Measurements from ENCODE around the gene PXDC1. TPM values are rescaled to one million over a fixed set of nuclear protein-coding genes. Genes with fewer than 3 reads are reported as not detected.

Gene PXDC1
- total RNA-seq, 1 experiment from 2014 or later: 6.3 TPM

GRCh38 chr6:3746119-3746691 lies 5.3 kb downstream of the PXDC1 start:
- Histone ChIP-seq H3K27ac (ENCODE audit: low read depth, low read length) (no peak overlapping the region), H3K9me3 (ENCODE audit: control insufficient read depth in 1 of 2, insufficient read depth in 1 of 2, low read depth in 1 of 2, low read length in 2 of 2) (no peaks in the 10 kb centered on the region), H3K9ac (ENCODE audit: low read length) (no peak overlapping the region), H3K27me3 (ENCODE audit: insufficient read depth, low read length) (no peaks in the 10 kb centered on the region), H3K4me2 (ENCODE audit: low read length) (no peak overlapping the region), H3K4me3 (replicated peaks in 1 of 2; ENCODE audit: low read depth in 1 of 2, low read length in 2 of 2) (no peak overlapping the region), H3K9me2 (ENCODE audit: insufficient read depth) (no peaks in the 10 kb centered on the region), H3K36me3 (ENCODE audit: control insufficient read depth in 1 of 2, insufficient read depth in 2 of 2, low read length in 2 of 2) (no peaks in the 10 kb centered on the region), H3K4me1 (ENCODE audit: control insufficient read depth in 1 of 2, insufficient read depth in 2 of 2, low read length in 2 of 2) (peaks cover 9 to 46% of the 10 kb centered on the region in 2 experiments; a peak in 3 of 4 replicates), H2AFZ (ENCODE audit: low read depth, low read length, poor library complexity, severe bottlenecking) (no peak overlapping the region), H3K79me2 (ENCODE audit: insufficient read depth, low read length) (peaks cover 11% of the 10 kb centered on the region; the same call in 1 of the 2 replicates), H4K20me1 (ENCODE audit: insufficient read depth) (no peaks in the 10 kb centered on the region)
- ChIA-PET POLR2A (interaction anchor here (1.7 kb wide), 1 partner anchor 187 kb away, joined by 3 read pairs; no protein-coding TSS in a partner anchor), RAD21 (ENCODE audit: low non-redundant PET in 1 of 2, low total read pairs in 2 of 2, uncharacterized antibody in 2 of 2, unreplicated experiment in 2 of 2) (no interaction called here), CTCF (interaction anchor here (1.4 kb wide), 1 partner anchor 187 kb away, joined by 5 read pairs; no protein-coding TSS in a partner anchor)
- TF ChIP-seq EGR1 (IDR thresholded peaks at IDR 0.05; ENCODE audit: low read depth): no peak
- no peak for TF ChIP-seq RAD21 (IDR thresholded peaks at IDR 0.05; ENCODE audit: low read depth)
- no peak for TF ChIP-seq TCF7L2 (IDR thresholded peaks at IDR 0.05; ENCODE audit: borderline replicate concordance, extremely low read depth, insufficient read depth, insufficient read length)
- TF ChIP-seq EZH2 (IDR thresholded peaks at IDR 0.05): no peak
- no peak for TF ChIP-seq FOSL1 (IDR thresholded peaks at IDR 0.05; ENCODE audit: low read depth)
- no peak for TF ChIP-seq ZFX (IDR thresholded peaks at IDR 0.05)
- no peak for TF ChIP-seq SRF (IDR thresholded peaks at IDR 0.05; ENCODE audit: low read depth)
- TF ChIP-seq POLR2A (IDR thresholded peaks at IDR 0.05; ENCODE audit: borderline replicate concordance, extremely low read depth, insufficient read depth, insufficient read length): no peak
- TF ChIP-seq CBX3 (IDR thresholded peaks at IDR 0.05; ENCODE audit: low read depth): no peak
- TF ChIP-seq SP1 (IDR thresholded peaks at IDR 0.05; ENCODE audit: low read depth): no peak
- no peak for TF ChIP-seq ZNF274 (IDR thresholded peaks at IDR 0.05; ENCODE audit: low read depth, low read length)
- no peak for TF ChIP-seq MAX (IDR thresholded peaks at IDR 0.05)
- TF ChIP-seq, protein P1, sequence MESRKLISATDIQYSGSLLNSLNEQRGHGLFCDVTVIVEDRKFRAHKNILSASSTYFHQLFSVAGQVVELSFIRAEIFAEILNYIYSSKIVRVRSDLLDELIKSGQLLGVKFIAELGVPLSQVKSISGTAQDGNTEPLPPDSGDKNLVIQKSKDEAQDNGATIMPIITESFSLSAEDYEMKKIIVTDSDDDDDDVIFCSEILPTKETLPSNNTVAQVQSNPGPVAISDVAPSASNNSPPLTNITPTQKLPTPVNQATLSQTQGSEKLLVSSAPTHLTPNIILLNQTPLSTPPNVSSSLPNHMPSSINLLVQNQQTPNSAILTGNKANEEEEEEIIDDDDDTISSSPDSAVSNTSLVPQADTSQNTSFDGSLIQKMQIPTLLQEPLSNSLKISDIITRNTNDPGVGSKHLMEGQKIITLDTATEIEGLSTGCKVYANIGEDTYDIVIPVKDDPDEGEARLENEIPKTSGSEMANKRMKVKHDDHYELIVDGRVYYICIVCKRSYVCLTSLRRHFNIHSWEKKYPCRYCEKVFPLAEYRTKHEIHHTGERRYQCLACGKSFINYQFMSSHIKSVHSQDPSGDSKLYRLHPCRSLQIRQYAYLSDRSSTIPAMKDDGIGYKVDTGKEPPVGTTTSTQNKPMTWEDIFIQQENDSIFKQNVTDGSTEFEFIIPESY (IDR thresholded peaks at IDR 0.05; ENCODE audit: extremely low read depth, insufficient replicate concordance, low read length): no peak
- no peak for TF ChIP-seq ELF1 (IDR thresholded peaks at IDR 0.05; ENCODE audit: borderline replicate concordance, low read depth)
- TF ChIP-seq YY1 (IDR thresholded peaks at IDR 0.05; ENCODE audit: extremely low read depth, insufficient replicate concordance, low read depth, low read length): no peak
- no peak for TF ChIP-seq EZH2phosphoT487 (IDR thresholded peaks at IDR 0.05; ENCODE audit: borderline replicate concordance)
- no peak for TF ChIP-seq CTCF (IDR thresholded peaks at IDR 0.05 in 2 of 3, conservative IDR thresholded peaks at IDR 0.05 in 1 of 3; ENCODE audit: borderline replicate concordance in 1 of 3, insufficient read depth in 1 of 3, low read depth in 2 of 3, low read length in 2 of 3)
- no peak for TF ChIP-seq JUND (IDR thresholded peaks at IDR 0.05)
- DNase-seq (ENCODE audit: low read depth, low spot score) (no peak), ATAC-seq (no peak)
- BruUV-seq (replicated peaks): no TSS peak
- intact Hi-C loops (cut with micrococcal nuclease): loop anchor here (10.0 kb wide), 1 partner anchor 469 kb away; no protein-coding TSS in a partner anchor
